ENCODE data around the gene TMEM134. TPM values are rescaled to one million over a fixed set of nuclear protein-coding genes. Genes with fewer than 3 reads are reported as not detected.

The TMEM134 gene
- polyA plus RNA-seq, 2 of the 4 experiments (the other 2 are of a cell fraction), result 18.8 to 20.6 TPM

DNA sequence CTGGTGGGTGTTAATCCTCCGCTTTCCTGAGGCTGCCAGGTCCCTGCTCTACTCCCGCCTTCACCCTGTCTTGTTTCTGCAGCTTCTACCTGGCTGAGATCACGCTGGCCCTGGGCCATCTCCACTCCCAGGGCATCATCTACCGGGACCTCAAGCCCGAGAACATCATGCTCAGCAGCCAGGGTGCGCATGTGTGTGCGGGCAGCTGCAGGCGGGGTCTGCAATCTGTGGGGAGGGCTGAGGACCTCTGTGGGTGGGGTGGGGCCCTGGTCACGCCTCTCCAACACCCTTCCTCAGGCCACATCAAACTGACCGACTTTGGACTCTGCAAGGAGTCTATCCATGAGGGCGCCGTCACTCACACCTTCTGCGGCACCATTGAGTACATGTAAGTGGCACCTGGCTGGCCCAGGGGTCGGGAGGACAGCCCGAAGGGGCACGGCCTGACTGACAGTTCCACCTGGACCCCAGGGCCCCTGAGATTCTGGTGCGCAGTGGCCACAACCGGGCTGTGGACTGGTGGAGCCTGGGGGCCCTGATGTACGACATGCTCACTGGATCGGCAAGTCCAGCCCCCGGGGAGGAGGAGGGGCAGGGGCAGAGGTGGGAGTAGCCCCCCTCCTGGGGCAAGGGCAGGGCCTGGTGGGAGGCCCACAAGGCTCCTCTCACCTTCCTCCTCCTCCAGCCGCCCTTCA, 36.2 kb downstream of the TMEM134 start:
- FAIRE-seq (no peak), DNase-seq (ENCODE audit: low read depth in 1 of 2, low spot score in 1 of 2) (no peak), ATAC-seq (no peak)
- Histone ChIP-seq H3K27ac (no peak overlapping the region), H3K4me1 (peaks cover 19% of the 10 kb centered on the region; the same call in 2 of the 3 replicates), H3K9me3 (no peaks in the 10 kb centered on the region), H3K4me2 (no peak overlapping the region), H3K4me3 (no peak overlapping the region)
- WGBS (ENCODE audit: missing lambda C conversion rate), result 87% methylated on average over 19 of the region's 22 CpGs
- CTCF ChIA-PET, result interaction anchor here (1.0 to 1.2 kb wide), 2 partner anchors 50 to 73 kb away, joined by 3 to 4 read pairs; partner anchors contain the start of gene PITPNM1
- POLR2A ChIA-PET, result interaction anchor here (0.5 kb wide), 2 partner anchors 28 kb away, joined by 3 read pairs; no protein-coding TSS in a partner anchor
- TF ChIP-seq EP300 (IDR thresholded peaks at IDR 0.05), result no peak
- no peak for TF ChIP-seq HDAC2 (IDR thresholded peaks at IDR 0.05)
- TF ChIP-seq EHF (CRISPR knock-in tag; IDR thresholded peaks at IDR 0.05), result no peak
- TF ChIP-seq E2F6 (IDR thresholded peaks at IDR 0.05; ENCODE audit: borderline replicate concordance, low read depth), result no peak

GRCh38 chr11:67431346-67432249, 37.5 kb downstream of the TMEM134 start:
- ChIA-PET CTCF (interaction anchor here (0.7 to 1.6 kb wide), 2 partner anchors 26 to 50 kb away, joined by 3 to 5 read pairs; no protein-coding TSS in a partner anchor), POLR2A (no interaction called here)
- H3K9me3 ChIP-seq, result no peaks in the 10 kb centered on the region
- ATAC-seq, result no peak
- 86% methylated on average over 24 of the region's 24 CpGs for WGBS (ENCODE audit: missing lambda C conversion rate)
- H3K4me3 ChIP-seq, result no peak overlapping the region
- no peak for TF ChIP-seq ZSCAN20 (CRISPR knock-in tag; IDR thresholded peaks at IDR 0.05)
- no peak for TF ChIP-seq MAFK (IDR thresholded peaks at IDR 0.05; ENCODE audit: partially characterized antibody)
- no peak for TF ChIP-seq HEYL (CRISPR knock-in tag; IDR thresholded peaks at IDR 0.05)
- no peak for TF ChIP-seq BHLHE40 (IDR thresholded peaks at IDR 0.05; ENCODE audit: low read depth, low read length)
- no peak for TF ChIP-seq RNF2 (IDR thresholded peaks at IDR 0.05; ENCODE audit: borderline replicate concordance, low read depth)
- TF ChIP-seq, protein P1, sequence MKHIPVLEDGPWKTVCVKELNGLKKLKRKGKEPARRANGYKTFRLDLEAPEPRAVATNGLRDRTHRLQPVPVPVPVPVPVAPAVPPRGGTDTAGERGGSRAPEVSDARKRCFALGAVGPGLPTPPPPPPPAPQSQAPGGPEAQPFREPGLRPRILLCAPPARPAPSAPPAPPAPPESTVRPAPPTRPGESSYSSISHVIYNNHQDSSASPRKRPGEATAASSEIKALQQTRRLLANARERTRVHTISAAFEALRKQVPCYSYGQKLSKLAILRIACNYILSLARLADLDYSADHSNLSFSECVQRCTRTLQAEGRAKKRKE (CRISPR knock-in tag; IDR thresholded peaks at IDR 0.05; ENCODE audit: low read depth), result no peak
- no peak for TF ChIP-seq TP53 (CRISPR knock-in tag; IDR thresholded peaks at IDR 0.05)
- no peak for TF ChIP-seq KDM1A (IDR thresholded peaks at IDR 0.05; ENCODE audit: low read depth)
- TF ChIP-seq, protein P2, sequence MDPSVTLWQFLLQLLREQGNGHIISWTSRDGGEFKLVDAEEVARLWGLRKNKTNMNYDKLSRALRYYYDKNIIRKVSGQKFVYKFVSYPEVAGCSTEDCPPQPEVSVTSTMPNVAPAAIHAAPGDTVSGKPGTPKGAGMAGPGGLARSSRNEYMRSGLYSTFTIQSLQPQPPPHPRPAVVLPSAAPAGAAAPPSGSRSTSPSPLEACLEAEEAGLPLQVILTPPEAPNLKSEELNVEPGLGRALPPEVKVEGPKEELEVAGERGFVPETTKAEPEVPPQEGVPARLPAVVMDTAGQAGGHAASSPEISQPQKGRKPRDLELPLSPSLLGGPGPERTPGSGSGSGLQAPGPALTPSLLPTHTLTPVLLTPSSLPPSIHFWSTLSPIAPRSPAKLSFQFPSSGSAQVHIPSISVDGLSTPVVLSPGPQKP (IDR thresholded peaks at IDR 0.05; ENCODE audit: low read depth, low read length), result no peak
- TF ChIP-seq RCOR1 (IDR thresholded peaks at IDR 0.05; ENCODE audit: low read depth, low read length), result no peak
- no peak for TF ChIP-seq NPAS2 (CRISPR knock-in tag; IDR thresholded peaks at IDR 0.05; ENCODE audit: borderline replicate concordance)
- TF ChIP-seq RARB (CRISPR knock-in tag; IDR thresholded peaks at IDR 0.05), result no peak
- TF ChIP-seq FOXS1 (CRISPR knock-in tag; IDR thresholded peaks at IDR 0.05), result no peak
- no peak for TF ChIP-seq CBX8 (IDR thresholded peaks at IDR 0.05)
- no peak for TF ChIP-seq EP300 (IDR thresholded peaks at IDR 0.05)
- no peak for TF ChIP-seq SREBF2 (IDR thresholded peaks at IDR 0.05)
- TF ChIP-seq, protein P3, sequence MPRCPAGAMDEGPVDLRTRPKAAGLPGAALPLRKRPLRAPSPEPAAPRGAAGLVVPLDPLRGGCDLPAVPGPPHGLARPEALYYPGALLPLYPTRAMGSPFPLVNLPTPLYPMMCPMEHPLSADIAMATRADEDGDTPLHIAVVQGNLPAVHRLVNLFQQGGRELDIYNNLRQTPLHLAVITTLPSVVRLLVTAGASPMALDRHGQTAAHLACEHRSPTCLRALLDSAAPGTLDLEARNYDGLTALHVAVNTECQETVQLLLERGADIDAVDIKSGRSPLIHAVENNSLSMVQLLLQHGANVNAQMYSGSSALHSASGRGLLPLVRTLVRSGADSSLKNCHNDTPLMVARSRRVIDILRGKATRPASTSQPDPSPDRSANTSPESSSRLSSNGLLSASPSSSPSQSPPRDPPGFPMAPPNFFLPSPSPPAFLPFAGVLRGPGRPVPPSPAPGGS (IDR thresholded peaks at IDR 0.05), result no peak
- no peak for TF ChIP-seq PBX3 (IDR thresholded peaks at IDR 0.05)
- no peak for TF ChIP-seq EHF (CRISPR knock-in tag; IDR thresholded peaks at IDR 0.05)
- no peak for TF ChIP-seq CTCF (IDR thresholded peaks at IDR 0.05)
- no peak for DNase-seq (ENCODE audit: low read depth in 1 of 2, low spot score in 1 of 2)
- H3K4me2 ChIP-seq, result no peak overlapping the region
- H3K27ac ChIP-seq, result no peak overlapping the region
- H3K4me1 ChIP-seq, result peaks cover 19% of the 10 kb centered on the region; the same call in 2 of the 3 replicates
- no peak for FAIRE-seq

Data from A549 (cell line).